GM21515 (cell line): ENCODE results near the gene PTN.
"Not testable (repeated sequence)": the region's sequence is repeated elsewhere in the genome, so short reads cannot be mapped to it uniquely, and the experiment has no call there.

Source experiments
- ATAC-seq: cut with Tn5 transposase; IDR thresholded peaks from one replicate; pipeline ENCODE4 v1.9.1; 2021; ENCODE audit not compliant: unreplicated experiment

PTN gene

DNA sequence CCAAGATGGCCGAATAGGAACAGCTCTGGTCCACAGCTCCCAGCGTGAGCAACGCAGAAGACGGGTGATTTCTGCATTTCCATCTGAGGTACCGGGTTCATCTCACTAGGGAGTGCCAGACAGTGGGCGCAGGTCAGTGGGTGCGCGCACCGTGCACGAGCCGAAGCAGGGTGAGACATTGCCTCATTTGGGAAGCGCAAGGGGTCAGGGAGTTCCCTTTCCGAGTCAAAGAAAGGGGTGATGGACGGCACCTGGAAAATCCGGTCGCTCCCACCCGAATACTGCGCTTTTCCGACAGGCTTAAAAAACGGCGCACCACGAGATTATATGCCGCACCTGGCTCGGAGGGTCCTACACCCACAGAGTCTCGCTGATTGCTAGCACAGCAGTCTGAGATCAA lies 161.9 kb downstream of the PTN start:
- not testable (repeated sequence) for ATAC-seq
